Bronchial epithelial cell (primary cell): ENCODE measurements around the gene BLM. TPM values are rescaled to one million over a fixed set of nuclear protein-coding genes. Genes with fewer than 3 reads are reported as not detected.

ENCODE experiments used
- DNase-seq: peaks from one replicate; pipeline ENCODE4 v3.0.0-alpha.2; 2010; ENCODE audit warnings: low read depth
- FAIRE-seq: peaks from 2 replicates; lab custom pipeline; 2011; peaks lifted over from hg19 to GRCh38; lab: Jason Lieb, UNC
- H3K27me3 ChIP-seq: 2 replicates; pipeline ENCODE4 v1.5.1; 2011; ENCODE audit warnings: low read length; ENCODE audit not compliant: control insufficient read depth, insufficient read depth
- H3K36me3 ChIP-seq: 2 replicates; pipeline ENCODE4 v1.5.1; 2011; ENCODE audit warnings: low read length; ENCODE audit not compliant: control insufficient read depth, insufficient read depth
- H3K4me3 ChIP-seq: 2 replicates; pipeline ENCODE4 v1.5.1; 2011; ENCODE audit warnings: mild to moderate bottlenecking, low read depth, low read length, control low read depth
- CTCF ChIP-seq: IDR thresholded peaks from 2 replicates; pipeline ENCODE4 v1.5.1; 2011; ENCODE audit warnings: mild to moderate bottlenecking, moderate library complexity, low read length, control low read depth, inconsistent platforms; ENCODE audit not compliant: insufficient read depth, severe bottlenecking
- total RNA-seq: library from RNA; depleted of rRNA; stranded (reverse); fragments of >200 nt; gene quantifications from 2 replicates; pipeline ENCODE4 v1.2.1, GENCODE V29; 2014

Gene BLM
- total RNA-seq, 1 donor from 2014 or later: 0.26 TPM

- H3K36me3 ChIP-seq: no peaks in the 10 kb centered on the region
- DNase-seq: no peak
These were observed 72.9 kb downstream of the BLM start for GRCh38 chr15:90790057-90790456.

GRCh38 chr15:90790561-90790960 is 73.4 kb downstream of the BLM start:
- Histone ChIP-seq H3K4me3 (no peak overlapping the region), H3K36me3 (no peaks in the 10 kb centered on the region), H3K27me3 (no peaks in the 10 kb centered on the region)
- FAIRE-seq (no peak), DNase-seq (no peak)
- no peak for TF ChIP-seq CTCF

More at GRCh38 chr15:90790057-90790456, 72.9 kb downstream of the BLM start:
- H3K4me3 ChIP-seq: no peak overlapping the region
- H3K27me3 ChIP-seq: no peaks in the 10 kb centered on the region
- TF ChIP-seq CTCF: no peak
- FAIRE-seq: no peak

GRCh38 chr15:90794538-90794937 is 77.4 kb downstream of the BLM start:
- Histone ChIP-seq H3K4me3 (no peak overlapping the region), H3K36me3 (no peaks in the 10 kb centered on the region), H3K27me3 (no peaks in the 10 kb centered on the region)
- DNase-seq (no peak), FAIRE-seq (no peak)
- no peak for TF ChIP-seq CTCF

- DNase-seq (no peak), FAIRE-seq (no peak)
- Histone ChIP-seq H3K36me3 (no peaks in the 10 kb centered on the region), H3K4me3 (no peak overlapping the region), H3K27me3 (no peaks in the 10 kb centered on the region)
- TF ChIP-seq CTCF: no peak
These were observed 82.6 kb downstream of the BLM start for GRCh38 chr15:90799639-90800170.

- H3K4me3 ChIP-seq: no peak overlapping the region
- DNase-seq (no peak), FAIRE-seq (no peak)
- no peaks in the 10 kb centered on the region for H3K36me3 ChIP-seq
- H3K27me3 ChIP-seq: no peaks in the 10 kb centered on the region
- TF ChIP-seq CTCF: no peak
These were observed 84.7 kb downstream of the BLM start for GRCh38 chr15:90801803-90802202.
